Omental fat pad (tissue), 4 donors: ENCODE results near the gene KCNQ1OT1. TPM values are rescaled to one million over a fixed set of nuclear protein-coding genes. Genes with fewer than 3 reads are reported as not detected.

Experiments
- ATAC-seq: fragments of 150-250 bp; one replicate; pipeline ENCODE4 v1.9.1; 2016; ENCODE audit warnings: mild to moderate bottlenecking, moderate library complexity; ENCODE audit not compliant: low FRiP score
- DNase-seq: peaks from one replicate; pipeline ENCODE4 v3.0.0-alpha.2; 2019; ENCODE audit warnings: low spot score
- total RNA-seq, 4 donors: library from RNA; depleted of rRNA; stranded (reverse); fragments of >200 nt; gene quantifications; one replicate each; pipeline ENCODE4 v1.1.0, GENCODE V29; 2016
- TF ChIP-seq, protein P1 (sequence below), 3 donors: fragments of 450-650 bp; IDR thresholded peaks; one replicate each; pipeline ENCODE4 v1.5.1; 2016 to 2017; ENCODE audit warnings: antibody characterized with exemption in 3 of 3, mild to moderate bottlenecking in 3 of 3, moderate library complexity in 2 of 3

KCNQ1OT1 gene
- total RNA-seq, 4 donors from 2014 or later = 3.4 to 9.7 (median 6.2) TPM

DNA sequence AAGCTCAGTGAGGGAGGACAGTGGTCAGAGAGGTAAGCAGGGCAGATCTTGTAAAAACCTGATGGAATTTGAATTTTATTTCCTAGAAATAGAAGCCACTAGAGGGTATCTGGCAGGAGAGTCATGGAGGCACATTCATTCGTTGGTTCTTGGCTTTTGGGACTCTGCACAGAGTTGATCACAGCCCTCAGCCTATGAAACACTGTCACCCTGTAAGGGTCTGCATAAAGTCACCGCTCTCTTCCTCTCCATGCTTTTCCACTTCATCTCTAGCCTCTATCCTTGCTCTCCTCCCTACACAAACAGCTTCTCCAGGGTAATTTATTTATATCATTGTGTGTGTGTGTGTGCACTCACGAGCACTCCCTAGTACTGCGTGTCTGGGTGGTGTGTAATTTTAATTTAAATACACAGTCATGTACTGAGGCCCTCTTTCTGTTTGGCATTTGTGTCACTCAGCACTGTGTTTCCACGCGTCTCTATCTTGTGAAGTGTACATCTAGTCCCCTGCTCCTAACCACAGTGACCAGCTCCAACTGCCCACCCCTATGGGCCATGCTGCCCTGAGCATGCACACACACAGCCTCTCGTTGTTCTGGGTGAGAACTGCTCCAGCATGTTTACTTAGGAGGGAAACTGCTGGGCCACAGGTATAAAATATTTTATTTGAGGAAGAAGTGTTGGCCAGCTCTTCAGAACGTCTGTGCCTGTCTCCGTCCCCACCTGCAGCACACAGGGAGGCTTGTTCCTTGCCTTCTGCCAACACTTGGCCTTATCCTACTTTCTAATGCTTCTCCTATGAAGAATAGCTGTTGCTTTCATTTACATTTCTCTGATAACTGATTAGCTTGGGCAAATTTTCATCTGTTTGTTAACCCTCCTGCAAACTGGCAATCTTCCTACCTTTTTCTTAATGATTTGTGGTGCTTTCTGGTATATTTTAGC is 4.5 kb downstream of the KCNQ1OT1 start:
- DNase-seq (no peak), ATAC-seq (no peak)
- TF ChIP-seq, protein P1, sequence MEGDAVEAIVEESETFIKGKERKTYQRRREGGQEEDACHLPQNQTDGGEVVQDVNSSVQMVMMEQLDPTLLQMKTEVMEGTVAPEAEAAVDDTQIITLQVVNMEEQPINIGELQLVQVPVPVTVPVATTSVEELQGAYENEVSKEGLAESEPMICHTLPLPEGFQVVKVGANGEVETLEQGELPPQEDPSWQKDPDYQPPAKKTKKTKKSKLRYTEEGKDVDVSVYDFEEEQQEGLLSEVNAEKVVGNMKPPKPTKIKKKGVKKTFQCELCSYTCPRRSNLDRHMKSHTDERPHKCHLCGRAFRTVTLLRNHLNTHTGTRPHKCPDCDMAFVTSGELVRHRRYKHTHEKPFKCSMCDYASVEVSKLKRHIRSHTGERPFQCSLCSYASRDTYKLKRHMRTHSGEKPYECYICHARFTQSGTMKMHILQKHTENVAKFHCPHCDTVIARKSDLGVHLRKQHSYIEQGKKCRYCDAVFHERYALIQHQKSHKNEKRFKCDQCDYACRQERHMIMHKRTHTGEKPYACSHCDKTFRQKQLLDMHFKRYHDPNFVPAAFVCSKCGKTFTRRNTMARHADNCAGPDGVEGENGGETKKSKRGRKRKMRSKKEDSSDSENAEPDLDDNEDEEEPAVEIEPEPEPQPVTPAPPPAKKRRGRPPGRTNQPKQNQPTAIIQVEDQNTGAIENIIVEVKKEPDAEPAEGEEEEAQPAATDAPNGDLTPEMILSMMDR (IDR thresholded peaks at IDR 0.05) = no peak

DNA sequence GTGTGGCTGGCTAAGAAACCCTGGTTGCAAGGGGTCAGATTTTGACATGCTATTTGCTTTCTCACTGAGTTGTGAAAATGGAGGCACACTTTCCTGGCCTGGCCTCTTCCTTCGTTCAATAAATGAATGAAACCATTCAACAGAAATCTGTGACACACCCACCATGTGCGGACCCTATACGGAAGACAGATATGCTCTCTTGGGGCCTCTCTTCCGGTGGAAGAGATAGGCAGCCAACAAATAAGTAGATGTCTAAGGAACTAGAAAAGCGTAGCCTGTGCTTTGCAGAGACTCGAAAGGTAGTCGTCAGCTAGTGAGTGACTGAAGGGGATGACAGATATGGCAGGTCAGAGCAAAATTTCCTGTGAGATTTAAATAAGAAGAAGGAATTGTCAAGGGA is 5.3 kb downstream of the KCNQ1OT1 start:
- ATAC-seq (no peak), DNase-seq (no peak)
- TF ChIP-seq, protein P1 (IDR thresholded peaks at IDR 0.05) = no peak

DNA sequence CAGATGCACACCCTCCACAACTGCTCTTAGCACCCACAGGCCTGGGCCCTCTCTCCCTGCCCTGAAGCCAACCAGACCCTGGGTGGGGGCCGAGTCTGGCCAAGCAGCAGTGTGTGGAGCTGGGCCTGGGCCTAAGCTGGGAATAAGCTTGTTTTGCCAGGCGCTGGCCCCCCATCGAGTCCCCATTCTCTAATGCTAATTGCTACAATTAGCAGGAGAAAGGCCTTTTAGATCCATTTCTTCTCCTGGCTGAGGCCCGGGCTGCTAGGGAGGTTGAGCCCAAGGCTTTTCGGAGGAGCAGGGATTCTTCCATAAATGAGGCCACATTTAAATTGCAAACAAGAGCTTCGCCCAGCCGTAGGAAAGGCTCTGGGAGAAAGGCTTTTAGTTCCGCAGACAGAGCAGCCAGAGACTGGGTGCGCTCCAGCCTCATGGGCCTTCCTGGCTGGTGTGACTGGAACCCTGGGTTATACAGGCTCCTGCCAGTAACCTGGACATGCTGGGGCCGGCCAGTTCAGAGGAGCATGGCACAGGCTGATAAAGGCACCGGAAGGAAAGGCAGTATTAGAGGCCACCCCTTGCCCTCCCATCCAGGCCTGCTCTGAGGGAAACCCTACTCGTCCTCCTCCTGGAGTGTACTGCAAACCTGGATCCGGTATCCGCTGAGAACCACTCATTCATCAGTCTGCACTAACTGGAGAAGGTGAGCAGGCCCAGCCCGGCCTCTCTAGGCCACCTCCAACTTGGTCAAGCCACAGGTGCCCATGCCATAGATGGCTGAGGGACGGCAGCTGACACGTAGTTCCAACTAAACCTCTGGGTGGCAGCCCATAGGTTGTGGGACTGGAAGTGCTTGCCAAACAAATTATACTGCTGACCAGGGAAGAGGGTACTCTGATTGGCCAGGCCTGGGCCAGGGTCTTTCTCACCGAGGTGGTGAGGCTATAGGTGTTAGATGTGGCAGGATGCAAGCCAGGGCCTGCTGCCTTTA is 6.2 kb downstream of the KCNQ1OT1 start:
- DNase-seq (no peak), ATAC-seq (no peak)
- TF ChIP-seq, protein P1 (IDR thresholded peaks at IDR 0.05) = no peak

DNA sequence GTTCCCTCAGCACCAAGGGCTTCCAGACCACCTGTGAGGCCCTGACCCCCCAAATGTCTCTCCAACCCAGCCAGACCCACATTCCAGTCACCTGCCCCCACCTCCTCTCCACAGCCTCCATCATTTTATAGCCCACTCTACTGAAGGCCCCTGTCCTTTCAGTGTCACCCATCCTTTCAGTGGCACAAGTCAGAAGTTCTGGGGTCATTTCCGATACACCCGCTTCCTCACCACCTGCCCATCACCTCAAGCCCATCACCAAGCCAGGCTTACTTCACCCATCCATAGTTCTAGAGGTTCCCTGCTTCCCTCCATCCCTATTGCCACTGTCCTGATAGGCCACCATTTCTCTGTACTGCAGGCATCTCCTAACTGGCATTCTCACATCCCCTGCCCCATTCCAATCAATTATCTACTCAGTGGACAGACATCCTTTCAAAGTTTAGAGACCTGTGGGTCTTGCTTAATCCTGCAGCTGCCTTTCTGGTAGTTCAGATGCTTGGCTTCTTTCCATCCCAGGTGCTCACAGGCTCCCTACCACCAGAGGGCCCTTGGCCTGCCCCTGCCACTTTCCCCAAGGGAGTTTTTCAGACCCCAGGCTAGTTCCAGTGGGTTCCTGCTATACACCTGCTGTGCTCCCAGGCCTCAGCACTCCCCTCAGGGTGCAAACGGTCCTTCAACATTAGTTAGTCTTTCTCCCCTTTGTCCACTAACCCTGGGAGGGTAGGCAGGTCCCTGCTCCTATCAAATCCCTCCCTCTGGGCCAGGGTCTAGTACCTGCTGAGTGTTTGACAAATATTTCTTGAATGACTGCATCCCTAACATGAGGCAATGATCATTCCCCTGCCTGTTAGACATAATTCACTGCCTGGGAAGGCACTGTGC is 7.6 kb downstream of the KCNQ1OT1 start:
- TF ChIP-seq, protein P1 (IDR thresholded peaks at IDR 0.05) = no peak
- DNase-seq = no peak
- ATAC-seq = no peak

DNA sequence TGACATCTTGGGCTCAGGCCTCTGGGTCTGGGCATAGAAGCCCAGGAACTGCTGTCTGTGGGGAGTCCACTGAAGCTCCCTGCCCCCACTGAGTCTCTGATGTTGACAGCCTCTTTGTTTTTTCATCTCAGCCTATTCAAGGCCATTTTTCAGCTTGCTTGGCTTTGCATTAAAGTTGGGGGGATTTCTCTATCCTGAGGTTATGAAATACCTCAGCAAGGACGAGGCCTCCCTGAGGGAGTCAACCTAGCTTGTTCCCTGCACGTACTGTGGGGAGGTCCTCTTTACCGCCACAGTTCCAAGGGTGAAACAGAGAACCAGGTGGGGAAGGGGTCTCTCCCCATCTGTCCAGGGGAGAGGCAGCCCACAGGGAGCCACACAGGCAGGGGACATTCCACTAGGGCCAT is 8.4 kb downstream of the KCNQ1OT1 start:
- TF ChIP-seq, protein P1 (IDR thresholded peaks at IDR 0.05) = no peak
- no peak for ATAC-seq
- no peak for DNase-seq
